PC-3 (cell line): Measurements from ENCODE around the gene RMDN2. TPM values are rescaled to one million over a fixed set of nuclear protein-coding genes. Genes with fewer than 3 reads are reported as not detected.

Experiments
- ATAC-seq: fragments of 200-7000 bp; cut with Tn5 transposase; 2 replicates; pipeline ENCODE4 v1.9.1; 2020; ENCODE audit warnings: mild to moderate bottlenecking, moderate library complexity
- BruUV-seq: library from RNA; stranded (reverse); fragments of 400-500 nt; replicated peaks from 2 replicates; lab custom pipeline; 2021; lab: Mats Ljungman, UMichigan
- CTCF ChIA-PET: fragments of 300-600 bp; sonication (Branson Sonifier 250); formaldehyde crosslinking; loops from one replicate; lab custom pipeline; 2022; ENCODE audit warnings: antibody characterized with exemption; lab: Charles Lee
- POLR2A ChIA-PET: fragments of 300-600 bp; sonication (Branson Sonifier 250); formaldehyde crosslinking; loops from one replicate; lab custom pipeline; 2022; ENCODE audit warnings: antibody characterized with exemption; ENCODE audit not compliant: unreplicated experiment; lab: Charles Lee
- DNase-seq: peaks from one replicate; pipeline ENCODE4 v3.0.0-alpha.2; 2015
- H2AFZ ChIP-seq: fragments of 300-600 bp; sonication (generic); 2 replicates; pipeline ENCODE4 v1.6.0; 2016; ENCODE audit warnings: antibody characterized with exemption, low read length
- H3F3A ChIP-seq: fragments of 300-600 bp; sonication (generic); one replicate; pipeline ENCODE4 v1.6.0; 2017; ENCODE audit warnings: antibody characterized with exemption, low read length, control low read depth, mild to moderate bottlenecking; ENCODE audit not compliant: unreplicated experiment
- H3K27ac ChIP-seq: fragments of 300-600 bp; sonication (generic); 2 replicates; pipeline ENCODE4 v1.5.1; 2016; ENCODE audit warnings: mild to moderate bottlenecking, low read length
- H3K27me3 ChIP-seq: fragments of 300-600 bp; sonication (generic); 2 replicates; pipeline ENCODE4 v1.6.1; 2016; ENCODE audit warnings: low read length, mixed read lengths
- H3K36me3 ChIP-seq: fragments of 300-600 bp; sonication (generic); 2 replicates; pipeline ENCODE4 v1.6.1; 2016; ENCODE audit warnings: low read depth, mixed run types, low read length, mixed read lengths
- H3K4me1 ChIP-seq: fragments of 300-600 bp; sonication (generic); 2 replicates; pipeline ENCODE4 v1.5.1; 2016; ENCODE audit warnings: low read length; ENCODE audit not compliant: insufficient read depth
- H3K4me2 ChIP-seq: fragments of 300-600 bp; sonication (generic); 2 replicates; pipeline ENCODE4 v1.6.0; 2016; ENCODE audit warnings: low read length
- H3K4me3 ChIP-seq: fragments of 300-600 bp; sonication (generic); 2 replicates; pipeline ENCODE4 v1.5.1; 2016; ENCODE audit warnings: mild to moderate bottlenecking, low read length, mixed read lengths
- H3K79me2 ChIP-seq: fragments of 300-600 bp; sonication (generic); 2 replicates; pipeline ENCODE4 v1.6.1; 2017; ENCODE audit warnings: low read length, mixed read lengths
- H3K9ac ChIP-seq: fragments of 300-600 bp; sonication (generic); 2 replicates; pipeline ENCODE4 v1.6.0; 2016; ENCODE audit warnings: mild to moderate bottlenecking, low read length
- H3K9me2 ChIP-seq: fragments of 300-600 bp; sonication (generic); replicated peaks from 2 replicates; pipeline ENCODE4 v1.6.1; 2016; ENCODE audit warnings: mixed run types, low read length, mixed read lengths
- H3K9me3 ChIP-seq: fragments of 300-600 bp; sonication (generic); 2 replicates; pipeline ENCODE4 v1.6.1; 2016; ENCODE audit warnings: low read length, mixed read lengths
- H4K20me1 ChIP-seq: fragments of 300-600 bp; sonication (generic); 2 replicates; pipeline ENCODE4 v1.6.1; 2016; ENCODE audit warnings: low read length, mixed read lengths
- EZH2 ChIP-seq: fragments of 300-600 bp; sonication (generic); IDR thresholded peaks from one replicate; pipeline ENCODE4 v1.6.1; 2017; ENCODE audit warnings: antibody characterized with exemption, mild to moderate bottlenecking, low read length; ENCODE audit not compliant: unreplicated experiment
- EZH2phosphoT487 ChIP-seq: fragments of 300-600 bp; sonication (generic); IDR thresholded peaks from 2 replicates; pipeline ENCODE4 v1.6.1; 2018; ENCODE audit warnings: mild to moderate bottlenecking, antibody characterized with exemption, low read length, borderline replicate concordance
- intact Hi-C: fragments of 100-400 bp; cut with micrococcal nuclease; formaldehyde crosslinking; loops from 2 replicates; pipeline ENCODE4 v1.9.0; 2023
- total RNA-seq: library from RNA; depleted of rRNA; stranded (reverse); fragments of >200 nt; gene quantifications from 2 replicates; pipeline ENCODE4 v1.2.3, GENCODE V29; 2014
- TF ChIP-seq, protein P1 (sequence below): fragments of 300-600 bp; sonication (generic); conservative IDR thresholded peaks from 2 replicates; pipeline ENCODE4 v1.5.1; 2017; ENCODE audit warnings: antibody characterized with exemption, low read depth, mild to moderate bottlenecking, low read length

RMDN2 gene
- total RNA-seq, 1 experiment from 2014 or later = 2.6 TPM

GRCh38 chr2:37966326-37966725 is 41.2 kb downstream of the RMDN2 start:
- Histone ChIP-seq H4K20me1 (no peaks in the 10 kb centered on the region), H3K9ac (no peak overlapping the region), H3K36me3 (no peaks in the 10 kb centered on the region), H3F3A (no peaks in the 10 kb centered on the region), H3K4me2 (no peak overlapping the region), H3K4me1 (no peaks in the 10 kb centered on the region), H2AFZ (no peak overlapping the region), H3K4me3 (no peak overlapping the region), H3K27ac (no peak overlapping the region), H3K9me3 (no peaks in the 10 kb centered on the region), H3K9me2 (no peaks in the 10 kb centered on the region), H3K27me3 (no peaks in the 10 kb centered on the region), H3K79me2 (no peaks in the 10 kb centered on the region)
- ChIA-PET CTCF (no interaction called here), POLR2A (no interaction called here)
- ATAC-seq (no peak), DNase-seq (no peak)
- no TSS peak for BruUV-seq
- intact Hi-C loops = no loop called here
- TF ChIP-seq, protein P1, sequence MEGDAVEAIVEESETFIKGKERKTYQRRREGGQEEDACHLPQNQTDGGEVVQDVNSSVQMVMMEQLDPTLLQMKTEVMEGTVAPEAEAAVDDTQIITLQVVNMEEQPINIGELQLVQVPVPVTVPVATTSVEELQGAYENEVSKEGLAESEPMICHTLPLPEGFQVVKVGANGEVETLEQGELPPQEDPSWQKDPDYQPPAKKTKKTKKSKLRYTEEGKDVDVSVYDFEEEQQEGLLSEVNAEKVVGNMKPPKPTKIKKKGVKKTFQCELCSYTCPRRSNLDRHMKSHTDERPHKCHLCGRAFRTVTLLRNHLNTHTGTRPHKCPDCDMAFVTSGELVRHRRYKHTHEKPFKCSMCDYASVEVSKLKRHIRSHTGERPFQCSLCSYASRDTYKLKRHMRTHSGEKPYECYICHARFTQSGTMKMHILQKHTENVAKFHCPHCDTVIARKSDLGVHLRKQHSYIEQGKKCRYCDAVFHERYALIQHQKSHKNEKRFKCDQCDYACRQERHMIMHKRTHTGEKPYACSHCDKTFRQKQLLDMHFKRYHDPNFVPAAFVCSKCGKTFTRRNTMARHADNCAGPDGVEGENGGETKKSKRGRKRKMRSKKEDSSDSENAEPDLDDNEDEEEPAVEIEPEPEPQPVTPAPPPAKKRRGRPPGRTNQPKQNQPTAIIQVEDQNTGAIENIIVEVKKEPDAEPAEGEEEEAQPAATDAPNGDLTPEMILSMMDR = no peak
- no peak for TF ChIP-seq EZH2
- TF ChIP-seq EZH2phosphoT487 = no peak

GRCh38 chr2:37969731-37970130 is 44.6 kb downstream of the RMDN2 start:
- Histone ChIP-seq H2AFZ (no peak overlapping the region), H3K4me1 (no peaks in the 10 kb centered on the region), H3K9me3 (no peaks in the 10 kb centered on the region), H3K4me2 (no peak overlapping the region), H3K27ac (no peak overlapping the region), H3K36me3 (no peaks in the 10 kb centered on the region), H3K27me3 (no peaks in the 10 kb centered on the region), H3K9me2 (no peaks in the 10 kb centered on the region), H3K9ac (no peak overlapping the region), H4K20me1 (no peaks in the 10 kb centered on the region), H3K4me3 (no peak overlapping the region), H3K79me2 (no peaks in the 10 kb centered on the region), H3F3A (no peaks in the 10 kb centered on the region)
- DNase-seq (no peak), ATAC-seq (no peak)
- intact Hi-C loops = no loop called here
- TF ChIP-seq EZH2phosphoT487 = no peak
- TF ChIP-seq EZH2 = no peak
- TF ChIP-seq, protein P1 = no peak
- ChIA-PET POLR2A (interaction anchor here (0.6 kb wide), 1 partner anchor 871 kb away, joined by 4 read pairs; no protein-coding TSS in a partner anchor), CTCF (no interaction called here)
- no TSS peak for BruUV-seq

GRCh38 chr2:37971971-37972370 is 46.9 kb downstream of the RMDN2 start:
- Histone ChIP-seq H3K27ac (no peak overlapping the region), H3K4me1 (no peaks in the 10 kb centered on the region), H3K9me3 (no peaks in the 10 kb centered on the region), H3K4me2 (no peak overlapping the region), H3K4me3 (no peak overlapping the region), H2AFZ (no peak overlapping the region), H3K9ac (no peak overlapping the region), H3K36me3 (no peaks in the 10 kb centered on the region), H3K9me2 (no peaks in the 10 kb centered on the region), H3K79me2 (no peaks in the 10 kb centered on the region), H4K20me1 (no peaks in the 10 kb centered on the region), H3K27me3 (no peaks in the 10 kb centered on the region), H3F3A (no peaks in the 10 kb centered on the region)
- ChIA-PET CTCF (no interaction called here), POLR2A (no interaction called here)
- intact Hi-C loops = no loop called here
- no peak for DNase-seq
- no peak for ATAC-seq
- TF ChIP-seq EZH2 (no peak), EZH2phosphoT487 (no peak)
- TF ChIP-seq, protein P1 = no peak
- no TSS peak for BruUV-seq
